Breast epithelium (tissue), 3 donors: ENCODE data around the gene NT5DC1.

Source experiments
- POLR2AphosphoS5 ChIP-seq, 3 donors: sonication (generic); formaldehyde crosslinking; IDR thresholded peaks; one replicate each; pipeline ENCODE4 v1.6.1; 2017; ENCODE audit warnings: antibody characterized with exemption in 3 of 3
- TF ChIP-seq, protein P1 (sequence below), 3 donors: fragments of 450-650 bp; IDR thresholded peaks; one replicate each; pipeline ENCODE4 v1.5.1; 2016 to 2017; ENCODE audit warnings: antibody characterized with exemption in 3 of 3, mild to moderate bottlenecking in 3 of 3, moderate library complexity in 3 of 3

DNA sequence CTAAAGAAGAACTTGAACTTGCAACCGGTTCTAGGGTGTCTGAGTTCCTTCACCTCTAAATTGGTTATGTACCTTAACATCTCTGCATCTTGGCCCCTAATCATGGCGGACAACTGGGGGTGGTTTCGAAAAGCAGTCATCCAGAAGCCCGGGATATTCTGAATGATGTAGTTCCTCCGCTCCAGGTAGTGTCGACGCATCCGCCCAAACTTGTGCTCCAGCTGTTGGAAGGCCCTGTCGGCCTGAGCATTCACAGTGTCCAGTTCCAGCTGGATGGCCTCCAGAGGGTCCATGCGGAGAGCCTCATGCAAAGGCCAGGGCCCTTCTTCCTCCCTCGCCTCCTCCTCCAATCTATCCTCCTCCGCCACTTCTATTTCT, 178.2 kb downstream of the NT5DC1 start:
- TF ChIP-seq, protein P1, sequence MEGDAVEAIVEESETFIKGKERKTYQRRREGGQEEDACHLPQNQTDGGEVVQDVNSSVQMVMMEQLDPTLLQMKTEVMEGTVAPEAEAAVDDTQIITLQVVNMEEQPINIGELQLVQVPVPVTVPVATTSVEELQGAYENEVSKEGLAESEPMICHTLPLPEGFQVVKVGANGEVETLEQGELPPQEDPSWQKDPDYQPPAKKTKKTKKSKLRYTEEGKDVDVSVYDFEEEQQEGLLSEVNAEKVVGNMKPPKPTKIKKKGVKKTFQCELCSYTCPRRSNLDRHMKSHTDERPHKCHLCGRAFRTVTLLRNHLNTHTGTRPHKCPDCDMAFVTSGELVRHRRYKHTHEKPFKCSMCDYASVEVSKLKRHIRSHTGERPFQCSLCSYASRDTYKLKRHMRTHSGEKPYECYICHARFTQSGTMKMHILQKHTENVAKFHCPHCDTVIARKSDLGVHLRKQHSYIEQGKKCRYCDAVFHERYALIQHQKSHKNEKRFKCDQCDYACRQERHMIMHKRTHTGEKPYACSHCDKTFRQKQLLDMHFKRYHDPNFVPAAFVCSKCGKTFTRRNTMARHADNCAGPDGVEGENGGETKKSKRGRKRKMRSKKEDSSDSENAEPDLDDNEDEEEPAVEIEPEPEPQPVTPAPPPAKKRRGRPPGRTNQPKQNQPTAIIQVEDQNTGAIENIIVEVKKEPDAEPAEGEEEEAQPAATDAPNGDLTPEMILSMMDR (IDR thresholded peaks at IDR 0.05) = no peak
- no peak for TF ChIP-seq POLR2AphosphoS5 (IDR thresholded peaks at IDR 0.05)
